Hematopoietic multipotent progenitor cell treated with erythropoietin and hydrocortisone succinate and interleukin-3 and kit ligand, for 8 days (in vitro differentiated cells): ENCODE results near the gene HBG2.
"Not testable (repeated sequence)": the region's sequence is repeated elsewhere in the genome, so short reads cannot be mapped to it uniquely, and the experiment has no call there.

ENCODE experiments used
- DNase-seq: peaks from one replicate; pipeline ENCODE4 v3.0.0-alpha.2; 2015

HBG2 gene

GRCh38 chr11:5254646-5255413 lies at the start of gene HBG2:
TSS of gene HBG2 (minus strand) at chr11:5254781. CDS start at chr11:5254728, 53 bp downstream.
- not testable (repeated sequence) for DNase-seq

- no peak for DNase-seq
Observed at GRCh38 chr11:5304046-5304445, 49.5 kb upstream of the HBG2 start.

GRCh38 chr11:5303626-5304025 lies 49.0 kb upstream of the HBG2 start:
- DNase-seq: peak; percentile 98

- DNase-seq: no peak
Observed at GRCh38 chr11:5301846-5302245, 47.3 kb upstream of the HBG2 start, which contains the start of gene OR51B4. TSS of gene OR51B4 (minus strand) at chr11:5301946. CDS start at chr11:5301946, 0 bp downstream.

GRCh38 chr11:5300251-5300650 lies 45.7 kb upstream of the HBG2 start:
- DNase-seq: peak; percentile 22

GRCh38 chr11:5298451-5298850 lies 43.9 kb upstream of the HBG2 start:
- DNase-seq: peak; percentile 33

DNA sequence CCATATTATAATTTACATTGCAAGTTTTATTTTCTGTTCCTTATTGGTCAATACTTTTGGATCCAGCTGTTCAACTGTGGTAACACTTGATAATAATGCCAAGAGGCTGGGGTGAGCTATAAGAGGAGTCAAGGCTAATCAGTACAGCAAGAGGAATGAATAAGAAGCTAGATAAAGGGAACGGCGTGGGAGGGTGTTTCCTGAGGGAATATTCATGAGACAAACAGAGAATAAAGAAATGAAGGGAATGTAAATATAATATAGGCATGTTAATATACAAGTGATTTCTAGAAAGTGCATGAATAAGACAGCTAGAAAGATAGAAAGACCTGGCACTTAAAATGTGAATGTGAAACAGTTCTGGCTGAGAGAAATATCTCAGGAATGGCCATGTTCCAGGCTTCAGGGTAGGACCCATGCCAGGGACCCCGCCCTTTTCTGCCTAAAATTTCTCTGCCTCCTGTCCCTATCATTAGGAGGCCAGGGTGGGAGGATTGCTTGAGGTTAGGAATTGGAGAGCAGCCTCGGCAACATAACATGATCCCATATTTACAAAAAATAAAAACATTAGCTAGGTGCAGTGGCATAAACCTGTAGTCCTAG lies 43.2 kb upstream of the HBG2 start:
- DNase-seq: peak; percentile 84

DNA sequence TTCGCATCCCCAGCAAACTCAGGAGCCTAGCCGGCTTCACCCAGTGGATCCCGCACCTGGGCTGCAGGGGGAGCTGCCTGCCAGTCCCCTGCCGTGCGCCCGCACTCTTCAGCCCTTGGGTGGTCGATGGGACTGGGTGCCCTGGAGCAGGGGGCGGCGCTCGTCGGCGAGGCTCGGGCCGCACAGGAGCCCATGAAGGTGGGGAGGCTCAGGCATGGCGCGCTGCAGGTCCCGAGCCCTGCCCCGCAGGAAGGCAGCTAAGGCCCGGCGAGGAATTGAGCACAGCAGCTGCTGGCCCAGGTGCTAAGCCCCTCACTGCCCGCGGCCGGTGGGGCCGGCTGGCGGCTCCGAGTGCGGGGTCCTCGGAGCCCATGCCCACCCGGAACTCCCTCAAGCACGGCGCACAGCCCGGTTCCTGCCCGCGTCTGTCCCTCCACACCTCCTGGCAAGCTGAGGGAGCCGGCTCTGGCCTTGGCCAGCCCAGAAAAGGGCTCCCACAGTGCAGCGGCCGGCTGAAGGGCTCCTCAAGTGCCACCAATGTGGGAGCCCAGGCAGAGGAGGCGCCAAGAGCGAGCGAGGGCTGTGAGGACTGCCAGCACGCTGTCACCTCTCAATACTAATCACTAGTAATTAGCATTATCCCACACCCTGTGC lies 39.9 kb upstream of the HBG2 start:
- DNase-seq: not testable (repeated sequence)

DNA sequence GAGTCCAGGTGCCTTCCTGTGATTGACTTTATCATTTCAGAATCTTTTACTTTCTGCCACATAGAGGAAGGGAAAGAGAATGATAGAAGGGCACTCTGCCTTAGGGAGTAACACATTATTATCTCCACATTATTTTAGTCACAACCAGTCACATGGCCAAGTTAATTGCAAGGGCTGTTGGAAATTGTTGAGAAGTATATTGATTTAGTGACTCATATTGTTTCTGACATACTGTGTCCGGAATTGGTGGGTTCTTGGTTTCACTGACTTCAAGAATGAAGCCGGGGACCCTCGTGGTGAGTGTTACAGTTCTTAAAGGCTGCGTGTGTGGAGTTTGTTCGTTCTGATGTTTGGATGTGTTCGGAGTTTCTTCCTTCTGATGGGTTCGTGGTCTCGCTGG lies 38.4 kb upstream of the HBG2 start:
- DNase-seq: no peak

DNA sequence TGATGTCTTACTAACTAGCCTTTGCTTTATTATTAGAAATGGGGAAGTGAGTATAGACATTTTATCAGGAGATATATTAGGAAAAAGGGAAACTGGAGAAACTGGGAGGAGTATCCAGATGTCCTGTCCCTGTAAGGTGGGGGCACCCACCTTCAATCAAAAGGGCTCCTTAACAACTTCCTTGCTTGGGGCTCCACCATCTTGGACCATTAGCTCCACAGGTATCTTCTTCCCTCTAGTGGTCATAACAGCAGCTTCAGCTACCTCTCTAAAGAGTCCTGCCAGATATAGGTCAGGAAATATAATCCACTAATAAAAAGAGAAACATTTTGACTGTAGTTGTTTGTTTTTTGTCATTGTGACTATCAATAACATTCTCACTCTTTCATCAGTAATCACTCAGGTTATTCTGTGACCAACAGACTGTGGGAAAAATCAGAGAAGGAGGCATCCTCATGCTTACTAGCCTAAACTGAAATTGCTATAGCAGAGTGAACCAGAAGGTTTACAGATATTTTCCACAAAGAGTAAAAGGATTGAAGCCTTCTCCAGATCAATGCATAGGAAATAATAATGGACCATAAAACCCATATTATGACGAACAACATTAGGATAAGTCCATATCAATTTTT lies 36.7 kb upstream of the HBG2 start:
- peak; percentile 92 for DNase-seq

GRCh38 chr11:5290106-5290505 lies 35.5 kb upstream of the HBG2 start:
- DNase-seq: peak; percentile 58

- DNase-seq: peak; percentile 27
Observed at GRCh38 chr11:5289696-5290095, 35.1 kb upstream of the HBG2 start.

DNA sequence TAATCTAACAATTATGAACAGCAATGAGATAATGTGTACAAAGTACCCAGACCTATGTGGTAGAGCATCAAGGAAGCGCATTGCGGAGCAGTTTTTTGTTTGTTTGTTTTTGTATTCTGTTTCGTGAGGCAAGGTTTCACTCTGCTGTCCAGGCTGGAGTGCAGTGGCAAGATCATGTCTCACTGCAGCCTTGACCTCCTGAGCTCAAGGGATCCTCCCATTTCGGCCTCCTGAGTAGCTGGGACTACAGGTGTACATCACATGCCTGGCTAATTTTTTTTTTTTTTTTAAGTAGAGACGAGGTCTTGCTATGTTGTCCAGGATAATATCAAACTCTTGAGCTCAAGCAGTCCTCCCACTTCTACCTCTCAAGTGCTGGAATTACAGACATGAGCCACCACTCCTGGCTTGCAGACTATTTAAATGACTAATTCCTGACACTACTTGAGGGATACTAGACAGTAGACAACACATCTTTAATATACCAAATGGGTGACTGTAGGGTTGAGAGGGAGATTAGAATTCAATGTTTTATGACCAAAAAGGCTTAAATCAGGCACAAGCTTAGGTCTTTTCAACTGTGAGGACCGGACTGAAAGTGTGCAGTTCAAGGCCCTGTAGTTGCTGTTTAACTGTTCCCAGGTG lies 34.4 kb upstream of the HBG2 start:
- peak; percentile 57 for DNase-seq

DNA sequence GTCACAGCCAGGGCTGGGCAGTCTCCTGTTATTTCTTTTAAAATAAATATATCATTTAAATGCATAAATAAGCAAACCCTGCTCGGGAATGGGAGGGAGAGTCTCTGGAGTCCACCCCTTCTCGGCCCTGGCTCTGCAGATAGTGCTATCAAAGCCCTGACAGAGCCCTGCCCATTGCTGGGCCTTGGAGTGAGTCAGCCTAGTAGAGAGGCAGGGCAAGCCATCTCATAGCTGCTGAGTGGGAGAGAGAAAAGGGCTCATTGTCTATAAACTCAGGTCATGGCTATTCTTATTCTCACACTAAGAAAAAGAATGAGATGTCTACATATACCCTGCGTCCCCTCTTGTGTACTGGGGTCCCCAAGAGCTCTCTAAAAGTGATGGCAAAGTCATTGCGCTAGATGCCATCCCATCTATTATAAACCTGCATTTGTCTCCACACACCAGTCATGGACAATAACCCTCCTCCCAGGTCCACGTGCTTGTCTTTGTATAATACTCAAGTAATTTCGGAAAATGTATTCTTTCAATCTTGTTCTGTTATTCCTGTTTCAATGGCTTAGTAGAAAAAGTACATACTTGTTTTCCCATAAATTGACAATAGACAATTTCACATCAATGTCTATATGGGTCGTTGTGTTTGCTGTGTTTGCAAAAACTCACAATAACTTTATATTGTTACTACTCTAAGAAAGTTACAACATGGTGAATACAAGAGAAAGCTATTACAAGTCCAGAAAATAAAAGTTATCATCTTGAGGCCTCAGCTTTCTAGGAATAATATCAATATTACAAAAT lies 33.7 kb upstream of the HBG2 start:
- DNase-seq: peak; percentile 99

GRCh38 chr11:5286901-5287300 lies 32.3 kb upstream of the HBG2 start:
- no peak for DNase-seq

DNA sequence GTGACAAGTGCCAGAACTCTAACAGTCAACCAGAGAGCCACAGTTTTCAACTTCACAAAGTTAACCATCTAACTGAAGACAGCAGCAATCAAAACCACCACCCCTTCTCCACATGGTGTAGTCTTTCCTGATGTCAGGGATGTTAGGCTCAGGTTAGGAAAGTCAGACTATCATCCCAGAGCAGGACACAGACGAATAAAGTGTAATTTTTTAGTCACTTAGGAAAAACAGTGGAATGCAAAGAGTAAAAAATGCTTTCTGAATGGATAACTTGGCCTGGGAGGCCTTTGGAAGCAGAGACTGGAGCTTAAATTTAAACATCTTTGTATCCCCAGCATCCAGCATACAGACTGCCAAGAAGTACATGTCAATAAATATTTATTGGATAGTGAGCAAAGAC lies 31.8 kb upstream of the HBG2 start:
- DNase-seq: no peak

GRCh38 chr11:5285703-5286340 lies 31.2 kb upstream of the HBG2 start:
- peak; percentile 30 for DNase-seq

GRCh38 chr11:5284637-5285036 lies 30.1 kb upstream of the HBG2 start:
- DNase-seq: peak; percentile 99

GRCh38 chr11:5283882-5284281 lies 29.3 kb upstream of the HBG2 start:
- DNase-seq: peak; percentile 52

- DNase-seq: peak; percentile 37
Observed at GRCh38 chr11:5283086-5283485, 28.5 kb upstream of the HBG2 start.

- no peak for DNase-seq
Observed at GRCh38 chr11:5282628-5283027, 28.0 kb upstream of the HBG2 start.

DNA sequence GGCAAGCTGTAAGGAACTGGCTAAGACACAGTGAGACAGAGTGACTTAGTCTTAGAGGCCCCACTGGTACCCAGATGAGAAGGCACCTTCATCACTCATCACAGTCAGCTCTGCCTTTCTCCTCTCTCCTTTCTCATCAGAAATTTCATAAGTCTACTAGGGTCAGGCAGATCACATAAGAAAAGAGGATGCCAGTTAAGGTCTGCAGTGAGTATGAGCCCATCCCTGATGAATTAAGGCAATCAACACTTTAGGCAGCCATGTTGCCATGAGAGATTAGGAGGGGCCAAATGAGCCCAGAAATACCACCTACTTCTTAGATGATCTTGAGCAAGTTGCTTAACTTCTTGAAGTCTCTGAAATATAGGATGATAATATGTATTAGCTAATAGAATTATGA lies 27.0 kb upstream of the HBG2 start:
- DNase-seq: peak; percentile 51
